GM12875 (cell line): ENCODE measurements around the gene KCNH2.

ENCODE experiments used
- H3K4me3 ChIP-seq: one replicate; pipeline ENCODE4 v1.5.1; 2011; ENCODE audit warnings: low read depth, low read length, control low read depth
- CTCF ChIP-seq: IDR thresholded peaks from 2 replicates; pipeline ENCODE4 v1.5.1; 2011; ENCODE audit warnings: low read depth, mild to moderate bottlenecking, control low read depth, inconsistent platforms, low read length, moderate library complexity, borderline replicate concordance; ENCODE audit not compliant: insufficient read depth

KCNH2 gene

GRCh38 chr7:150940431-150941102 lies 37.6 kb downstream of the KCNH2 start:
- no peak overlapping the region for H3K4me3 ChIP-seq
- TF ChIP-seq CTCF: no peak

GRCh38 chr7:150939466-150939865 lies 38.7 kb downstream of the KCNH2 start:
- H3K4me3 ChIP-seq: no peak overlapping the region
- no peak for TF ChIP-seq CTCF

DNA sequence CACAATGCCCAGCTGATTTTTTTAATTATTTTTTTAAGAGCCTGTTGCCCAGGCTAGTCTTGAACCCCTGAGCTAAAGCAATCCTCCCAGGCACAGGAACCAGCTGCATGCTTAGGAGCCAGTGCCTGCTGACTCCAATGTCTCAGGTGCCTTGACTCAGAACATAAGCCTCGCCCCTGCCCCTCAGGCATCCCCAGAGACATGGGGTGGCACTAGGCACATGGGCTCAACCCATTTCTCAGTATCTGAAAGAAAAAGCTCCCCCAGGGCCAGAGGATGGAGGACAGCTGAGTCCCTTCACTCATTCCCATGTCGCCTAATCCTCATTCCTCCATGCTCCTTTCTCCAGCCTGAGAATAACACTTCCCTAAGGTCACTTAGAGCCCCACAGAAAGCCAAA lies 39.1 kb downstream of the KCNH2 start:
- no peak overlapping the region for H3K4me3 ChIP-seq
- TF ChIP-seq CTCF: no peak

DNA sequence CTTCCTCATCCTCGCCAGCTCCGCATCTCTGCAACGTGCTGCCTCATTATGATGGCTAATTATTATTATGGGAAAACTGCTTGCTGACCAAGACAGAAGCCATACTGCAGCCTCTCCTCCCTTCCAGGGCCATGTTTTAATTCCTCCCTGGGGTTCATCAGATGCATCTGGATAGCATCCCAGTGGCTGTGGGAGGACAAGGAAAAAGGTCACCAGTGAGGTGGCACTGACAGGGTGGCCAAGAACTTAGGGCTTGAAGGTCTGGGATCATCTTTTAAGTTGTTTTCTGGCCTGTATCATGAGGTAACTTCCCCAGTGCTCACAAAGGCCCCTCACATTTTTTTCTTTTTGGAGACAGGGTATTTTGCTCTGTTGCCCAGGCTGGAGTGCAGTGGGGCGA lies 39.6 kb downstream of the KCNH2 start:
- H3K4me3 ChIP-seq: no peak overlapping the region
- TF ChIP-seq CTCF: no peak

DNA sequence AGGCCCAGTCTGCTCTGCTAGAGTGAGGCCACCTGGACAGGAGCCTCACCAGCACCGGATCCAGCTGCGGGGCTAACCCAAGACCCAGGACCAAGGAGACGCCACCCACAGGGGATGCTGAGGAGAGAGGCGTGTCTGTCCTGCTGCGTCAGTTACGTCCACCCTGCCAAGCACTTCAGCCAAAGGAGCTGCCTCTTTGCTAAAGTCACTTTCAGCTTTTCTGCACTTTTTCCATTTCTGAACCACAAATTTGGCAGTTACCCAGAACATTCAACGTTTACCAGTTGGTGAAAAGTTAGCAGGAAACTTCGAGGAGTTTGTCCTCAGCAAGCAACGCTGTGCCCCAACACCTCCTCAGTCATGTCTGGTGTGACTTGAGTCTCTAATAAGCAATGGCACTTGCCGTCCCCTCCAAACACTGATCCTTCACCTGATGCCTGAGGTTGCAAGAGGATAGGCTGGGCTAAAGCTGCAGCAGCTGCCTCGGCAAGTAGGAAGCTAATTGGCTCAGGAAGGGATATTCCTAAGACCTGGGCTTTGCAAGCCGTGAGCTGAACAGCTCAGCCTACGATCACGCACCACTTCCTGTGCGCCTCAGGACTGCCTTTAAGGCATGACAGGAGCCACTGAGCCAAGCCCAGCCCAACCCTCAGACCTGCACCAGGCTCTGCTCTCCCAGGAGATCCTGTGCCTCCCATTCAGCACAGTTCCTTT lies 40.1 kb downstream of the KCNH2 start:
- no peak for TF ChIP-seq CTCF

DNA sequence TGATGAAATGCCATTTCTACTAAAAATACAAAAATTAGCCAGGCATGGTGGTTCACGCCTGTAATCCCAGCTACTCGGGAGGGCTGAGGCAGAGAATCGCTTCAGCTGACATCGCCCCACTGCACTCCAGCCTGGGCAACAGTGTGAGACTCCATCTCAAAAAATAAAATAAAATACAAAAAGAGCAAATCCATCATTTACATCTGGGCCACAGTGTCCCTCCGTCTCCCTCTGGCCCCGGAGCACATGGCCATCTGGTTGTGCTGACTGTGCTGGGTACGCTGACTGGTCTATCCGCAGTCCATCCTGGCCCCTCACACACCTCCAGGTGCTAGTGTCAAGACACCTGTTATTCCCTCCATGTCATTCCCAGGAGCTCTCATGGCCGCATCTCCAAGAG lies 42.1 kb downstream of the KCNH2 start:
- no peak overlapping the region for H3K4me3 ChIP-seq
- TF ChIP-seq CTCF: no peak

More for the DNA sequence above, 40.1 kb downstream of the KCNH2 start:
- H3K4me3 ChIP-seq: no peak overlapping the region

DNA sequence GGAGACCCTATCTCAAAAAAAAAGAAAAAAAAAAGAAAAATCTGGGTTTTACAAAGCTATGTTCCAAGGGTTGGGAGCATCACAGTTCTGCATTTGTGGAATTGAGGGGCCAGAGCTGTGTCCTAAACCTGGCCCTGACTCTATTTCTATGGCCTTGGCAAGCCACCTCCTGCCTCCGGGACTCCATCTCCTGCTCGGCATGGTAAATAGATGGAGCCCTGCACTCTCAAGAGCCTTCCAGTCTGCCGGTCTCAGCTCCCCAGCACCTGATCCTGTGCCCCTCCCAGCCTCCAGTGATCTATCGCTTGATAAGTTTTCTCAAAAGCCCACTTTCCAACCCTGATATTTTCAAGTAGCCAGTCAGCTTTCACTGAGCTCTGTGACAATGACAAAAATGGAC lies 43.0 kb downstream of the KCNH2 start:
- TF ChIP-seq CTCF: no peak

More for the DNA sequence above, 43.0 kb downstream of the KCNH2 start:
- H3K4me3 ChIP-seq: no peak overlapping the region
